HG02973 (cell line): ENCODE data around the gene MARCHF10.

ENCODE experiments used
- ATAC-seq: cut with Tn5 transposase; IDR thresholded peaks from one replicate; pipeline ENCODE4 v1.9.1; 2021; ENCODE audit warnings: moderate library complexity; ENCODE audit not compliant: unreplicated experiment

MARCHF10 gene

DNA sequence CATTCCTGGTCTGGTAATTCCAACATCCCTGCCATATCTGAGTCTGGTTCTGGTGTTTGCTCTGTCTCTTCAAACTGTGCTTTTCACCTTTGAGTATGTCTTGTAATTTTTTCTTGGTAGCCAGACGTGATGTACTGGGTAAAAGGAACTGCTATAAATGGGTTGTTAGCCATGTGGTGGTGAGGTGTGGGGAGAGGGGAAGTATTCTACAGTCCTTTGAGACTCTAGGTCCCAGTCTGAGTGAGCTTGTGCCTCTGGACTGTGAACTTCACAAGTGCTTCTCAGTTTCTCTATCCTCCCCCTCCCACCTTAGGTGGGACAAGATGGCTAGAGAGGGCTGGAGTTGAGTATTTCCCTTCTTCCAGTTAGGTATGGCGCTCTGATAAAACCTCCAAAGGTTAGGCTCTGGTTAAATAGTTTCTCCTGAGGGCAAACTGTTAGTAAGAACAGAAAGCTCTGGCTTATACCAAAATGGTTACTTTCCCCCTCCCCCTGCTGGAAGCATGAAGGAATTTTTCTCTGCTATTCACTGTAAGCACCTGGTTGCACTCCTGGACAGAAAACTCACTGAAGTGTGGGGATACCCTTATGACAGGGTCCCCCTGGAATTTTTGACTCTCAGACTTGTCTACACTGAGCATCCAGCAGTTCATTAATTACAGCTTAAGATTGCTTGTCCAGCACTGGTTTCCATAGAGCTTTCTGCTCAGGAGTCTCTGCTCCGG is 87.8 kb downstream of the MARCHF10 start:
- no peak for ATAC-seq

DNA sequence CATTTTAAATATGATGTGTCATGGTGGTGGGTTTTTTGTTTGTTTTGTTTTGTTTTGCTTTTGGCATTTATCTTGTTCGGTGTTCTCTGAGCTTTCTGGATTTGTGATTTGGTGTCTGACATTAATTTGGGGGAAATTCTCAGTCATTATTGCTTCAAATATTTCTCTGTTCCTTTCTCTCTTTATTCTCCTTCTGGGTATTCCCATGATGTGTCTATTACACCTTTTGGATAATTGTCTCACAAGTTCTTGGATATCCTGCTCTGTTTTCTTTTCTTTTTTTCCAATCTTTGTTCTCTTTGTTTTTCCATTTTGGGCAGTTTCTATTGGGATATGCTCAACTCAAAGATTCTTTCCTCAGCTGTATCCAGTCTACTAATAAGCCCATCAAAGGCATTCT is 88.5 kb downstream of the MARCHF10 start:
- no peak for ATAC-seq

DNA sequence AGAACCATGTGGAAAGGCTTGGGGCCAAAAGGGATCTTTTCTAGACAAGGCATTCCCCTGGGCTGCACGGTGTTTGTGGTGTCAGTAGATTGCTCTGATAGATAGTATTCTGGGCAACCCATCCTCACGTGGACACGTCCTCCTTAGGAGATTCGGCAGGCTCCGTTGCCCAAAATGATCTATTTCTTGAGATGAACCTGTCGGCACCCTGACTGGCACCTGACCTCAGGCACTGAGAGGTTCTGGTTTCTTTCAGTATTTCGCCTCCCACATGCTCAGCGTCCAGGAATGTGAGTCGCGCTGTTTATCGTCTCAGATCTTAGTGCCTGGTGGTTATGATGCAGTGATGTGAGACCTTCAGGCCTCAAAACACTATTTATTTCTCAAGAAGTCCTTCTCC is 89.7 kb downstream of the MARCHF10 start:
- no peak for ATAC-seq

DNA sequence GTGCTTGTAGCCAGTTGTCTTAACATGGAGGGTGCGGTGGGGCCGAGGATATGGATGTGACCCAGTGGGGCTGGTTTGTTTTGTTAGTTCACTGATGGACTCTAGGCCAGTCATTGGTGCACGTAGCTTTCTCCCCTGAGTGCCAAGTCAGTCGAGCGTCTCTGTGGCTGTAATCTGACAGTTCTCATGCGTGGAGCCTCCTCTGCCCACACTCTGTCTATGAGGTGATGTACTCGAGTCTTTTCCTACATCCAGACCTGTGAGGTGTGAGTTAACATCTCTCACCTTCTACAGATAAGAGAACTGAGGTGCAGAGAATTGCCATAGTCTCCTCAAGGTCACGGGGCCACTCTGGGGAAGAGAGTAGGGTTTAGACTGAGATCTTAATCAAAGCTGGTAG is 90.2 kb downstream of the MARCHF10 start:
- ATAC-seq, result no peak

DNA sequence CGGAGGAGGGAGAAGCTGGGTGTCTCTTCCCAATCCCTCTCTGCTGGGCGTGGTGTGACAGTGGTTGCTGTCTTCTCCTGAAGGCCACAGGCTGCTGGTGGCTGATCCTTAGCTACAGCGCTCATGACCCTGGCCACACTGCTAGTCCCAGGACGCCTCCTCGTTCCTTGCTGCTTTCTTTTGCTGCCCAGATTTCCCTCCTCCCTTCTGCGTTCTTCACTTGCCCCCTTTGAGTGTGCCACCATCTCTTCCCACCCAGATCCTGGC is 90.6 kb downstream of the MARCHF10 start:
- ATAC-seq, result no peak

DNA sequence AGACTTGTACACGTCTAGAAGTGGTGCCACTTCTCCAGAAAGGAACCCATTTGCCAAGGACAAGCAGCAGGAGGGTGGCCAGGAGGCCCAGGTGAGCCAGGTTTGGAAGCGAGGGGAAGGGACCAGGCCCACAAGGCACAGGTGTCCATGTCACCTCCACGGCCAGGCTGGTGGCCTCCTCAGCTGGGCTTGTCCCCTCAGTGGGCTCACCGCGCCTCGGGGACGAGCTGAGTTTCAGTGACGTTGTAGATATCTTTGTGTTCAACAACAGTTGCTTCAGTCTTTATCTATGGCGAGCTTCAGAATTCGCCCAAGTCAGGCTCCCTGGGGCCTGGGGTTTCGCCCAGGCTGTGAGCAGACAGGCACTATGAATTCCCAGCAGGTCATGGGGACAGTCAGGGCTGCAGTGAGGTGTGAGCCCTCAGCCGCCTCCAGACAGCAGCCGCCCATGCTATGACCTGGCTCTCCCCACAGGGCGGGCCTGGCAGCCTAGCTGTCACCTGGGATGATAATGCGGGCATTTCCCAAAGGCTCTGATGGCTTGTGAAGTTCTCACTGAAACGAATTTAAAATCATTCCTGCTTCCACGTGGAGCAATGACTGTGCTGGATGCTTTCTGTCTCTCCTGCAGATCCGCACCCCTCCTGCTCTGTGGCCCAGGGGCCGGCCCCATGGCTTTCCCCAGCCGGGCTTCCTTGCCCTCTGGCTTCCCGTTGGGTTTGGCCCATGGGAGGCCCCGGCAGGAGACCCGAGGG is 91.1 kb downstream of the MARCHF10 start:
- no peak for ATAC-seq

DNA sequence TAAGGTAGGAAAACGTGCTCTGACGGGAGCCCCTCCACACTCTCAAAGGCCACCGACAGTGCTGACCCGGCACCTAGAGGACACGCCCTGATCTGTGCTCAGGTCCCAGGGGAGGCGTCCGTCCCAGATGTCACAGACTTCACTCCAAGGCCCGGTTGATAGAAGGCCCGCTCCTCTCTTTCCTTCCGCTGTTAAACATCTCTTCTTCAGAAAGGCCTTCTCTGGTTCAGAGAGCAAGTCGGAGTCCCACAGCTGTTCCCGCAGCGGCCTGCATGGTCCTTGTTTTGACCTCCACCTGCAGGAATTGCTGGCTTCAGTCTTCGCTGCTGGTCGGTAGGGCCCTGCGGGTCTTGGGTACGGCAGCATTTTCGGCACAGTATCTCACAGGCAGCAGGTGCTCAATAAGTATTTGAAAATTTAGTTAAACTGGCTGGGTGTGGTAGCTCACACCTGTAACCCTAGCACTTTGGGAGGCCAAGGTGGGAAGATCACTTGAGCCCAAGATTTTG is 92.2 kb downstream of the MARCHF10 start:
- ATAC-seq, result no peak

DNA sequence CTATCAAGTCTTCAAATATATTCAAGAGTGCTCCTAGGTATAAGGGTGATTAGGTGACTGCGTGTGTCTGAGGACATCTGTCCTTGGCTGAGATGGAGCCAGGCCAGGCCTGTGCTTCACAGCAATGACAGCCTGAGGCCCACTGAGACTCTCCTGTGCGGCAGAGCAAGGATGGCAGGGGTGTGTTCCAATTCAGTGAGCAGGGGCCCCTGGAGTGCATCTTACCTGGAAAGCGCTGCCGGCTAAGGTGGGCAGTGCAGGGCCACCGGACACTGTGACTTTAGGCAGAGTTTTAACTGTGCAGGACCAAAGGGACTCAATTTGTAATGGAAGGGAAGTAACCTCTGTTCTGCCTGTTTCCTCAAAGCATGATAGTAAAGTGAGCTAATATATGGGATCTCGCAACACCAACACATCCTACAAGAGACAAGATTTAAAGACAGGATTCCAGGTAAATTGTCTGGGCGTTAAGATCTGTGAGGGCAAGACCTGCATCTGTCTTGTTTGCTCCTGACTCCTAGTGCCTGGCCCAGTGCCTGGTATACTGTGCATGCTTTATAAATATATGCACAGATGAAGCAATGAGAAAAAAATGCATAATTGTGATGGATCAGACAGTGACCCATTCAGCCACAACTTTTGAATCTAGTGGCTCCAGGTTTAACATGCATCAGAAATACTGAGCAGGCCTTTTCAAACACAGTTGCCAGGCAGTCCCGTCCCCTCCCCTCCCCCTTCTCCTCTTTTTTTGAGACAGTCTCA is 93.9 kb downstream of the MARCHF10 start:
- no peak for ATAC-seq

DNA sequence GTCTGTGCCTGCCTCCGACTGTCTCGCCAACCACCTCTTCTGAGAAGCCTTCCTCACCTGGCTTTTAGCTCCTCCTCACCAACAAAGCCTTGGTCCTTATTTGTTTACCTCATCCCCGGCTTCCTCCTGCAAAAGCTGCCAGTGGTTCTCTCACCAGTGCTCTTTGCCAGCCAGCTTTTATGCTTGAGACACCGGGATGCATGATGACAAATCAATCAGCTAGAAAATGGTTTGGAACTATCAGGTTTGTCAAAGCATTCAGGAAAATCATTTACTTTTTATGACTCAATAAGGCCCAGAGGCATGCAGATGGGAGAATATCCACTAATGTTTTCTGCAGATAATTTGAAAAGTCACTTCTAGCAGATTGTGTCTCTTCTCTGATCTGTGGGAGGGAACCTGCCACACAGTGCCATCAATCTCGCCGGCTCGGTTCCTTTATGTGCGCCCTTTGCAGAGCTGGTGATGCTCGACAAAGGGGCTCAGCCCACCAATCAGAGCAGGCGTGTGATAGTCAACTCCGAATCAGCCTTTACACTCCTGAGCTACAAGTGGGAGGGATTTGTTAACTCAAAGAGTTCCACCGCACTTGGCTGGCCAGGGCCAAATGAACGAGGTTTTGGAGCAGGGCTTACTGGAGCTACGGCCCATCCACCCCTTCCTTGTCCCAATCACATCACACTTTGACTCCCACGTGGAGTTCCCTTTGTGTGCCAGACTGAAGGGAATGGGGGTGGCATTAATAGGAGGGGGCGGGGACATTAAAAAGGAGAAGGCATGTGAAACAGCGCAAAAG is 94.8 kb downstream of the MARCHF10 start:
- no peak for ATAC-seq

DNA sequence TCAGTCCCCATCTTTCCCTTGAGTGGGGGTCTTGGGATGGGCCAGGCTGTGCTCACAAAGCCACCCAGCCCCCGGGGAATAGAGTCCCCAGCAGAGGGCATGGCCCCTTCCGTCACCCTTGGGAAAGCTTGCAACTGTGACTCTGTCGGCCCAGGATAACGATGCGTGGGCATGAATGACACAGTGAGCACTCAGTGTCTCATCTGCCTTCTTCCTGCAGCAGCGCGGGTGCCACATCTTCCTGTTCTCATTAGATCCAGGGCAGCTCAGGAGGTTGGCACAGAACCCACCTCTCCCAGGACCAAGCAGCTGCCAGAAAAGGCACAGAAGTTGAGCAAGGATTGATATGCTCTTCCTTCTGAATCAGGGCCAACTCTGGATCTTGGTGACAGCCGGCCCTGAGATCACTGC is 95.9 kb downstream of the MARCHF10 start:
- no peak for ATAC-seq

DNA sequence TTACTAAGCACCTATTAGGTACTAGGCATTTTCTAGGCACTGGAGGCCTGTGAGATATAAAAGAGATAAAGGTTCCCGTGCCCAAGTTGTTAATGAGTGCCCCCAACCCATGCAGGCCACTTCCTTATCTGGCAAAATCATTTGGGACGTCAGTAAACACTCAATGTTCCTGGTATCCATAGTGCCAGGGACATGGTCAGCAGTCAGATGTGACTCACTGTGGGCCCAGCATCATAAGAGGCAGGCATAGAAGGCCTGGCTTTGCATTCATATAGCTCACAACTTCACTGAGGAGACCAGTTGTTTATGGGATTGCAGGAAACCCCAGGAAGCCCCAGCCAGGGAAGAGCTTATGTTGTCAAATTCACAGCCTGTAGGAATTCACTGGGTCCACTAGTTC is 99.5 kb downstream of the MARCHF10 start:
- ATAC-seq, result no peak

DNA sequence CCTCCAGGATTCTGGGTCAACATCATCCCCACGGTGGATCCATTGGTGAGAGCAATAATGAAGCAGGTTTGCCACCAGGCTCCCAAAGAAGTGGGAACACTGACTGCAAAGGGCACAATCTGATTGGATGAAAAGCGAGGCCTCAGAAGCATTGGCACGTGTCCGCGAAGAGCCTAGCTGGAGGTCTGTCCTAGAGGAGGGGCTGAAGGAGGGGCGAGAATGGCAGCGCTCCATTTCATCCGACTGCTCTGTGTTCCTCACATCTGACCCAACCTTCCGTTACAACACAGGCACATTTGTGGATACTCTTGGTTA is 100.7 kb downstream of the MARCHF10 start:
- no peak for ATAC-seq

DNA sequence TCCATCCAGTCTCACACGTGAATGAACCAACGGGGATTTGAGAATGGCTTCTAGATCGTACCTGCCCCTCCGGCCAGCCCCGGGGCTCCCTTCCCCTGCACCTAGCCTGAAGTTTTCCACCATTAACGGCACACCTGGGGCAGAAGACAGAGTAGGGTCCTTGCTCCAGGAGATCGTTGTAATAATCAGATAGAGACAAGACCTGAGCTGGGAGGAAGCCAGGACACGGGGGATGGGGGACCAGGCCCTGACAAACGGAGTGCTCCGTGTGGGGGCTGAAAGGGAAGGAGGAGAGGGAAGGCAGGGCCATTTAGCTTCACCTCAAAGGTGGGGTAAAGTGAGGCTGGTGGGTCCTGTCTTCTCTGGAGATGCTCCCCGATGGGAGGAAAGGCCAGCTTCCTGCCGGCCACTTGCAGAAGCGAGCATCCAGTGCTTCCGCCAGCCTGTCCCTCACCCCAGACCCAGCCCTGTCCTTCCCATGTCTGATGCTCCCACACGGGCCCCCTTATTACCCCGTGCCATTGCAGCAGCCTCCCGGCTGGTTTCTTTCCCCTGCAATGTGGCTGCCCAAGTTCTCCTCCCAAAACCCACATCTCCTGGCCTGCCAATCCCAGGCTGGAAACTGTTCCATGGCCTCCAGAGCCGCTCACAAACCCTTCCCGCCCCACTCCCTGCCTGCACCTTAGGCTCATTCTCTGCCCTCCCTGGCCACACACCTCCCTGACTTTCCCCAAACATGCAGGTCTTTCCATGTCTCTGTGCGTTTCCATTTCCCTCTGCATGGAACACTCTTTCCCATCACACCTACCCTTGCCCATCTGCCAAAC is 101.3 kb downstream of the MARCHF10 start:
- no peak for ATAC-seq

DNA sequence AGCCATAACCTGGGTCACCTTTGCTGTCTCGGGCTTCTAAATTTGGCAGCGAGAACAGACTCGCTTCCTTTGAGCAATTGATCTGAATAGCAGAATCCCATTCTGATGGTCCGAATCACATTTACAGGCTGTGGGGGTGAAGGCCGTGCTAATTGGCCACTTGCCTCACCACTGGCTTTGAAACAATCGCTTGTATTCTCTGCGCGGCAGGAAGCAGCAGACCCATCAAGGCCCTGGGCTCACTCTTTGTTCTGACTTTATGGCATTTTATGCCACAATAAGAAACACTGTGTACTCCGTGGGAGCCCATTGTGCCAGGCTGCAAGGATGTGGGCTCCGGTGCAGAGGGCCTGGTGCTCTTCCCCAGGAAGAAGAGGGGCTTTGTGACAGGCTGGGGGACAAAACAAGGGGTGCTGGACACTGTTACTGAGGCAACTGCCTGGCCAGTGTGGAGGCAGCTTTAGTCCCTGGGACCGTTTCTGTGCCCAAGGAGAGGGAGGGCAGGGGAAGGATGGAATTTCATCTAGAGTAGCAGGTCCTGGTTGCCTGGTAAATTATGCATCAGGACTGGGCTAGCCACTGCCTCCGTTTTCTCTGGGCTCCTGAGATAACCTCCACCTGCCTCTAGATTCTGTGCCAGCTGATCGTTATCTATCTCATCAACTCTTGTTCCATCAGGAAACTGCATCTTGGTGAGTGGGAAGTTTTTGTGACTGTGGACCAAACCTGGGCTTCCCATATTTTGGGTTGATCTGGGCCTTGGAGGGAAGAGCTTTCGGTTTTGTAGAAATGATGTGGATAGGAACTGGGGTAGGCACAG is 102.1 kb downstream of the MARCHF10 start:
- no peak for ATAC-seq

DNA sequence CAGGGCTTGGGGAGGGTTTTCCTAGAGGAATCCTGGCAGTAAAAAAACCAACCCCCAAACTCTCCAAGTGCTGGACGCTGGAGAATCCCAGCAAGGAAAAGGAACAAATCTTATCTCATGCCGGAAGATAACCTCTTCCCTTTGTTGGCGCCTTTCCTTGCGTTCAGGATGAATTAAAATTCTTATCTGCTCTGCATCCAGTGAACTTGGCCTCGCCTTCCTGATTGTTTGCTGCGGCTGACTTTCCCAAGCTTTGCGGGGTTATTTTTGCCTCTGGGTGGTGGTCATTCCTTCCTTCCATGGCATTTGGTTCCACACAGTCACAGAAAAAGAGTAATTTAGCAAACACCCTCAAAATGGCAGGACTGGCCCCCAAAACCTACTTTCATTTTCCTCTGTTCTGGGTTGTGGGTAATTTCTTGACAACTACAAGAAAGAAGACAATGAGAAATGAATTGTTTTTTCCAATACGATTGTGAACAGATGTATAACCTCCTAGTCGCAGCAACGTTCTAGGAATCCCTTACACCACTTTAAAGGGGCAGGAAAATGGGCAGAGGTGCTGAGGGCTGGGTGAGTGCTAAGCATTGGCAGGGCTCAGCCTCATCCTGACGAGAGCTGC is 102.8 kb downstream of the MARCHF10 start:
- no peak for ATAC-seq

DNA sequence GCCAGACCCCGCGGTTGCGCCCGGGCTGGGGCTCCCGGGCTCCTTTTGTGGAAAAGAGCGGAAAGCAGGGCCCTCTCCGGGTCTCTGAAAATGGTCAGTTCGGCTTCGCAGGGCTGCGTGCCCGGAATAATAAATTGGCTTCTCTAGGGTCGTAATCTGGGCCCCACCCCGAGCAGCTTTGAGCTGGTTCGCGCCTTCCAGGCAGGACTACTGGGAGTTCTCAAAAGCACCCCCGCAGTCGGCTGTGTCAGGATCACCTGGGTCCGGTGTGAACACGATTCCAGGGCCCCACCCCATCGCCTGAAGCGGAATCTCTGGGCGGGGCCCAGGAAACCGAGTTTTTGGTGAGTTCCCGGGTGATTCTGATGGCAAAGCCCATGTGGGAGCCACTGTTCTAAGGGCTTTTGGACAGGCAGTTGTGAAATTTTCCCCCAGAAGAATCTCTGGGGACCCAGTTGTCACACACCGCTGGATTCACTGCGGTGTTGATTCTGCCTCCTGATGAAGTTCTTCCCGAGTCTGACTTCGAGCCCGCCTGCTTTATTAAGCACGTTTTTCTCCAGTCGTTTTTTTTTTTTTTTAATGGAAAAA is 103.6 kb downstream of the MARCHF10 start:
- no peak for ATAC-seq

DNA sequence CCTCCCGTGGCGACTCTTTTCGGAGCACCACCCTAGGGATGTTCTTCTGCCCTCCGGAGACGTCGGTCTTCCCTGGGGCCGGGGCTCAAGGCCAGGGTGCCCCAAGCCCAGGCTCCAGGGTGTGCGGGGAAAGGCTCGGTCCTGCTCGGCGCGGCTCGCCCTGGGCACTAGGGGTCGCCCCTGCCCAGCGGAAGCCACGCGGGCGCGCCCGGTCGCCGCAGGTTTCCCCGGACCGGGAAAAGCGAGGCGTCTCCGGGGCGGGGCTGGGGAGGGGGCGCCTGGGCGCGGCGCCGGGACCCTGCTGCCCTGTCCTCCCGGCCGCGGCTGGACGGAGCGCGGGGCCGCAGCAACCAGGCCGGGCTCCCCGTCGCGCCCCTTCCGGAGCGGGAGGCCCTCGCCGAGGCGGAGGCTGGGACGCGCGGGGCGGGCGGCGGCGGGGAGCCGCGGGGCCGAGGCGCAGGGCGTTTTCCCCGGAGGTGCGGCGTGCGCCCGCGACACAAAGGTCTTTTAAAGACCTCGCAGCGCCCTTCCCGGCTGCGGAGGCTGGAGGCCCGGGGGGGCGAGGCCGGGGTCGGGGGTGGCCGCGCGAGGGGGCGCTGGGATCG is 104.2 kb downstream of the MARCHF10 start:
- ATAC-seq, result peak; percentile 80

DNA sequence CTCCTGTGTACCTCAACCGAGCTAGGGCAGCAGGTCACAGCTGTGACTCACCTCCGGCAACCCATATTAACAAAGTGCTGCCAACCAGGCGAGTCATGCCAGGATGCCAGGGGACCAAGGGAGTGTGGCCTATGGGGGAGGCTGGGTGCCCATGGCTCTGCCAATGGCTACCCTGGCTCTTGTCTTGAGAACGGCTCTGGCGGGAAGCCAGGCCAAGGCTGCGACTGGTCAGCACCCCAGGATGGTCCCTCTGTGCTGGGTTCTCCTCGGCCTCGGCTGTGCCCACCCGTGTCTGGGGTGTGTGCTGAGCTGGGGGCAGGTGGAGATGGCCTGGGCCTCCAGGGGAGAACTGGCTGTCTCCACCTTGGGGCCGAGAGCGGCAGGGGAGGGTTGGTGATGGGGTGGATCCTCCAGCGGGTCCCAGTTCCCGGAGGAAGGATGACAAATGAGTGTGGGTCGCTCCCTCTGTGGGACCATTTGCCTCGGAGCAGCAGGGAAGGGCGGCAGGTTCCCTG is 104.8 kb downstream of the MARCHF10 start:
- no peak for ATAC-seq
